Choroid plexus epithelial cell (primary cell): ENCODE measurements around the gene RNF111.
"Not testable (repeated sequence)": the region's sequence is repeated elsewhere in the genome, so short reads cannot be mapped to it uniquely, and the experiment has no call there.

Source experiments
- DNase-seq: peaks from one replicate; pipeline ENCODE4 v3.0.0-alpha.2; 2010; ENCODE audit warnings: low read depth
- H3K4me3 ChIP-seq: 2 replicates; pipeline ENCODE4 v1.5.1; 2011; ENCODE audit warnings: low read depth, mild to moderate bottlenecking, control low read depth, low read length, moderate library complexity
- CTCF ChIP-seq: conservative IDR thresholded peaks from 2 replicates; pipeline ENCODE4 v1.5.1; 2011; ENCODE audit warnings: low read depth, mild to moderate bottlenecking, control low read depth, inconsistent platforms, low read length, moderate library complexity

RNF111 gene

DNA sequence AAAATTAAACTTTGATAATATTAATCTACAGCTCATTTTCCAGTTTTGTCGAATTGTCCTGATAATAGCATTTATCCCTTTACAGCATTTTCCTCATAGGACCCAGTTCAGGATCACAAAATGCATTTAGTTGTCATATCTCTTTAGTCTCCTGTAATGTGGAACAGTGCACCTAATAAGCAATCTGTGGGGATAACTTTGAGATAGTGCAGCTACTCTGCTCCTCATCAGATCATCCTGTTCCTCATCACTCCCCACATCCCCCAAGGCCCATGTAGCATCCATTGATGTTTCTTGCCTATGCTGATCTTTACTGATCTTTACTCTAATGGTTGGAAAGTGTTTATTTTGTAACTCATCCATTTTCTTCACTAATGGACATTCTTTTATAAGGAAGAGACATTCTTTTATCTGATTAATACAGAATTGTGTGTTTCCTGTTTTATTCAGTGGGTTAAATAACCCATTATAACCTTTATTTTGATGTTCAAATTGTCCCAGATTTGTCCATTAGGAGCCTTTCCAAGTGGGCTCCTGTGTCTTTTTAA lies 7.5 kb downstream of the RNF111 start:
- no peak for DNase-seq
- H3K4me3 ChIP-seq = no peak overlapping the region
- TF ChIP-seq CTCF = no peak

DNA sequence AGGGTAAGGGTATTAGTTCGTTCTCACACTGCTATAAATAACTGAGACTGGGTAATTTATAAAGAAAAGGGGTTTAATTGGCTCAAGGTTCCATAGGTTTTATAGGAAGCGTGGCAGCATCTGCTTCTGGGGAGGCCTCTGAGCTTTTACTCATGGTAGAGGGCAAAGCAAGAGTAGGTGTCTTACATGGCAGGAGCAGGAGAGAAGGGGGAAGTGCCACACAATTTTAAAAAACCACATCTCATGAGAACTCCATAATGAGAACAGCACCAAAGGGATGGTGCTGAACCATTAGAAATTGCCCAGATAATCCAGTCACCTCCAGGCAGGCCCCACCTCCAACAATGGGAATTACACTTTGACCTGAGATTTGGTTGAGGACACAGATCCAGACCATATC lies 12.2 kb downstream of the RNF111 start:
- H3K4me3 ChIP-seq = no peak overlapping the region
- no peak for TF ChIP-seq CTCF
- DNase-seq = no peak

DNA sequence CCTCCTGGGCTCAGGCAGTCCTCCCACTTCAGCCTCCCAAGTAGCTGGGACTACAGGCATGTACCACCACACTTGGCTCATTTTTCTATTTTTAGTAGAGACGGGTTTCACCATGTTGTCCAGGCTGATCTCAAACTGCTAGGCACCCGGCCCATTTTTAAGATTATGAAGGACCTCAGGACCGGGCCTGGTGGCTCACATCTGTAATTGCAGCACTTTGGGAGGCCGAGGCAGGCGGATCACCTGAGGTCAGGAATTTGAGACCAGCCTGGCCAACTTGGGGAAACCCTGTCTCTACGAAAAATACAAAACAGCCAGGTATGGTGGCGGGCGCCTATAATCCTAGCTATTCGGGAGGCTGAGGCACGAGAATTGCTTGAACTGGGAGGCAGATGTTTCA lies 12.8 kb downstream of the RNF111 start:
- H3K4me3 ChIP-seq, DNase-seq: not testable (repeated sequence)

- no peak overlapping the region for H3K4me3 ChIP-seq
- no peak for DNase-seq
- no peak for TF ChIP-seq CTCF
These were observed 14.5 kb downstream of the RNF111 start for GRCh38 chr15:59001946-59002345.

GRCh38 chr15:59002418-59002859 lies 15.0 kb downstream of the RNF111 start:
- TF ChIP-seq CTCF = no peak
- no peak for DNase-seq
- H3K4me3 ChIP-seq = no peak overlapping the region

- H3K4me3 ChIP-seq = no peak overlapping the region
- no peak for TF ChIP-seq CTCF
- no peak for DNase-seq
These were observed 18.1 kb downstream of the RNF111 start for GRCh38 chr15:59005579-59005978.

DNA sequence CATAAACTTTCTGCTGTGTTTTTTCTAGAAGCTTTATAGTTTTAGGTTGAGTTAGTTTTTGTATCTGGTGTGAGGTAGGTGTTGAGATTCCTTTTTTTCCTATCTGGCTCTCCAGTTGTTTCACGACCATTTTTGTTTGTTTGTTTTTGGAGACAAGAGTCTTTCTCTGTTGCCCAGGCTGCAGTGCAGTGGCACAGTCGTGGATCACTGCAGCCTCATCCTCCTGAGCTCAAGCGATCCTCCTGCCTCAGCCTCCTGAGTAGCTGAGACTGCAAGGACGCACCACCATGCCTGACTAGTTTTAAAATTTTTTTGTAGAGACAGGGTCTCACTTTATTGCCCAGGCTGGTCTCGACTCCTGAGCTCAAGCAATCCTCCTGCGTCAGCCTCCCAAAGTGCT lies 20.6 kb downstream of the RNF111 start:
- no peak for TF ChIP-seq CTCF
- H3K4me3 ChIP-seq = no peak overlapping the region
- no peak for DNase-seq
